ENCODE measurements around the gene TNFAIP3.

GRCh38 chr6:137866914-137867684 lies at the start of gene TNFAIP3:
- TF ChIP-seq CTCF (IDR thresholded peaks at IDR 0.05) (peak in 1 of 3 donors; percentile 53), POLR2A (IDR thresholded peaks at IDR 0.05) (no peak)

Data from lower leg skin (tissue), 3 donors.